ENCODE results near the gene VKORC1. TPM values are rescaled to one million over a fixed set of nuclear protein-coding genes. Genes with fewer than 3 reads are reported as not detected.

The VKORC1 gene
- total RNA-seq, 4 donors from 2014 or later: 93.6 to 119 (median 107) TPM

GRCh38 chr16:31067342-31067741 lies 27.3 kb downstream of the VKORC1 start:
- Histone ChIP-seq H3K9me3 (no peaks in the 10 kb centered on the region), H3K27me3 (no peaks in the 10 kb centered on the region), H3K4me1 (peaks cover 3 to 34% (median 12%) of the 10 kb centered on the region in 3 donors), H3K27ac (no peak overlapping the region), H3K36me3 (peaks cover 0 to 19% of the 10 kb centered on the region in 2 donors), H3K4me3 (no peak overlapping the region)
- ATAC-seq: no peak
- TF ChIP-seq POLR2AphosphoS5 (IDR thresholded peaks at IDR 0.05) (no peak), POLR2A (IDR thresholded peaks at IDR 0.05) (no peak), CTCF (IDR thresholded peaks at IDR 0.05) (no peak), EP300 (IDR thresholded peaks at IDR 0.05) (no peak)
- WGBS, 2 donors (ENCODE audit: low coverage in 1 of 2): 83 to 95% methylated on average over 3 of the region's 3 CpGs

GRCh38 chr16:31064882-31065461 lies 29.6 kb downstream of the VKORC1 start:
- Histone ChIP-seq H3K4me3 (no peak overlapping the region), H3K4me1 (peaks cover 0 to 20% (median 8%) of the 10 kb centered on the region in 3 donors), H3K9me3 (no peaks in the 10 kb centered on the region), H3K27me3 (no peaks in the 10 kb centered on the region), H3K36me3 (peaks cover 0 to 43% of the 10 kb centered on the region in 2 donors), H3K27ac (peak overlapping the region in 3 of 4 donors; percentile 63 to 78 (median 74))
- TF ChIP-seq CTCF (IDR thresholded peaks at IDR 0.05) (no peak), POLR2AphosphoS5 (IDR thresholded peaks at IDR 0.05) (no peak), POLR2A (IDR thresholded peaks at IDR 0.05) (no peak), EP300 (IDR thresholded peaks at IDR 0.05) (no peak)
- WGBS, 2 donors (ENCODE audit: low coverage in 1 of 2): 20 to 47% methylated on average over 2 of the region's 4 CpGs
- peak; percentile 91 for ATAC-seq

GRCh38 chr16:31063843-31064611 lies 30.6 kb downstream of the VKORC1 start:
- 93 to 94% methylated on average over 8 to 11 of the region's 56 CpGs for WGBS, 2 donors (ENCODE audit: low coverage in 1 of 2)
- H3K9me3 ChIP-seq: no peaks in the 10 kb centered on the region
- peaks cover 0 to 20% (median 8%) of the 10 kb centered on the region in 3 donors for H3K4me1 ChIP-seq
- no peak overlapping the region for H3K4me3 ChIP-seq
- H3K27me3 ChIP-seq: no peaks in the 10 kb centered on the region
- TF ChIP-seq CTCF (IDR thresholded peaks at IDR 0.05) (no peak), POLR2AphosphoS5 (IDR thresholded peaks at IDR 0.05) (no peak), EP300 (IDR thresholded peaks at IDR 0.05) (no peak), POLR2A (IDR thresholded peaks at IDR 0.05) (no peak)
- peak overlapping the region in 3 of 4 donors; percentile 63 to 78 (median 74) for H3K27ac ChIP-seq
- no peak for ATAC-seq
- H3K36me3 ChIP-seq: peaks cover 0 to 43% of the 10 kb centered on the region in 2 donors

- H3K27ac ChIP-seq: peak overlapping the region in 1 of 4 donors; percentile 74
- ATAC-seq: no peak
- peaks cover 0 to 43% of the 10 kb centered on the region in 2 donors for H3K36me3 ChIP-seq
- TF ChIP-seq POLR2A (IDR thresholded peaks at IDR 0.05) (no peak), EP300 (IDR thresholded peaks at IDR 0.05) (no peak), POLR2AphosphoS5 (IDR thresholded peaks at IDR 0.05) (no peak), CTCF (IDR thresholded peaks at IDR 0.05) (no peak)
- no peaks in the 10 kb centered on the region for H3K9me3 ChIP-seq
- no peaks in the 10 kb centered on the region for H3K27me3 ChIP-seq
- 67% methylated on average over 1 of the region's 9 CpGs; no CpG with 5 or more reads in 1 of the 2 donors for WGBS, 2 donors (ENCODE audit: low coverage in 1 of 2)
- H3K4me1 ChIP-seq: peaks cover 0 to 20% (median 8%) of the 10 kb centered on the region in 3 donors
- no peak overlapping the region for H3K4me3 ChIP-seq
These were observed 31.1 kb downstream of the VKORC1 start for GRCh38 chr16:31063495-31063842.
